Body of pancreas (tissue), 4 donors: ENCODE data around the gene PPFIA4. TPM values are rescaled to one million over a fixed set of nuclear protein-coding genes. Genes with fewer than 3 reads are reported as not detected.

Experiments used
- ATAC-seq: fragments of 150-250 bp; one replicate; pipeline ENCODE4 v1.9.1; 2016
- DNase-seq, 4 donors: peaks; one replicate each; pipeline ENCODE4 v3.0.0-alpha.2; 2019
- H3K27ac ChIP-seq, 4 donors: fragments of 200-600 bp; sonication (generic); 1 replicate in 3 of 4; 2 replicates in 1 of 4; pipeline versions ENCODE4 v1.5.1 to v1.6.1; 2016 to 2019; ENCODE audit warnings: mild to moderate bottlenecking in 1 of 4, mixed read lengths in 1 of 4, moderate library complexity in 1 of 4
- H3K27me3 ChIP-seq, 2 donors: fragments of 200-600 bp; sonication (generic); one replicate each; pipeline ENCODE4 v1.6.0; 2016; ENCODE audit warnings: mild to moderate bottlenecking in 1 of 2
- H3K36me3 ChIP-seq, 2 donors: fragments of 200-600 bp; sonication (generic); replicated peaks in 1 of 2; 2 replicates each; pipeline ENCODE4 v1.5.1; 2016; ENCODE audit warnings: low read depth in 2 of 2; ENCODE audit not compliant: insufficient read depth in 1 of 2
- H3K4me1 ChIP-seq: fragments of 200-600 bp; sonication (generic); one replicate; pipeline ENCODE4 v1.6.0; 2016
- H3K4me3 ChIP-seq, 2 donors: fragments of 200-600 bp; sonication (generic); 1 replicate in 1 of 2; 2 replicates in 1 of 2; pipeline ENCODE4 v1.5.1; 2016 to 2019
- H3K9me3 ChIP-seq, 3 donors: fragments of 200-600 bp; sonication (generic); 1 replicate in 2 of 3; 2 replicates in 1 of 3; pipeline ENCODE4 v1.5.1; 2016
- CTCF ChIP-seq, 7 experiments: fragments of 450-650 bp in 4 of 7; fragments of 200-600 bp in 3 of 7; sonication (generic) in 3 of 7; IDR thresholded peaks; one replicate each; pipeline ENCODE4 v1.5.1; 2016 to 2019; ENCODE audit warnings: antibody characterized with exemption in 7 of 7
- POLR2A ChIP-seq, 3 donors: fragments of 450-650 bp; IDR thresholded peaks; one replicate each; pipeline ENCODE4 v1.6.1; 2016; ENCODE audit warnings: antibody characterized with exemption in 3 of 3, mild to moderate bottlenecking in 2 of 3
- WGBS, 2 donors: methylation state at CpG; one replicate each; pipeline ENCODE4 v1.1.5; 2017; 5-methylcytosine and 5-hydroxymethylcytosine counted together
- intact Hi-C: fragments of 100-400 bp; cut with DNase I; formaldehyde crosslinking; loops from one replicate; pipeline ENCODE4 v1.15.1; 2023
- total RNA-seq, 2 donors: library from RNA; depleted of rRNA; stranded (reverse); fragments of >200 nt; gene quantifications; one replicate each; pipeline ENCODE4 v1.1.0, GENCODE V29; 2016

Gene PPFIA4
- total RNA-seq, 2 donors from 2014 or later = not detected

GRCh38 chr1:203116091-203116820 is 90.0 kb downstream of the PPFIA4 start:
- DNase-seq = no peak
- peaks cover 7% of the 10 kb centered on the region for H3K4me1 ChIP-seq
- WGBS, 2 donors = 37 to 46% methylated on average over 9 to 10 of the region's 10 CpGs
- H3K27me3 ChIP-seq = no peaks in the 10 kb centered on the region
- H3K4me3 ChIP-seq = no peak overlapping the region
- no peak for ATAC-seq
- H3K27ac ChIP-seq = no peak overlapping the region
- H3K9me3 ChIP-seq = no peaks in the 10 kb centered on the region
- intact Hi-C loops = loop anchor here (2.0 to 5.0 kb wide), 2 partner anchors 56 to 99 kb away; no protein-coding TSS in a partner anchor
- TF ChIP-seq CTCF (IDR thresholded peaks at IDR 0.05) = no peak
- no peak for TF ChIP-seq POLR2A (IDR thresholded peaks at IDR 0.05)
- H3K36me3 ChIP-seq = no peaks in the 10 kb centered on the region

GRCh38 chr1:203117611-203118575 is 91.6 kb downstream of the PPFIA4 start:
- Histone ChIP-seq H3K4me1 (peaks cover 7% of the 10 kb centered on the region), H3K36me3 (no peaks in the 10 kb centered on the region), H3K4me3 (no peak overlapping the region), H3K9me3 (no peaks in the 10 kb centered on the region), H3K27me3 (no peaks in the 10 kb centered on the region), H3K27ac (no peak overlapping the region)
- intact Hi-C loops = loop anchor here (2.0 to 5.0 kb wide), 2 partner anchors 54 to 97 kb away; no protein-coding TSS in a partner anchor
- TF ChIP-seq CTCF (IDR thresholded peaks at IDR 0.05) (peak; percentile 77 to 92 (median 86)), POLR2A (IDR thresholded peaks at IDR 0.05) (no peak)
- 7 to 16% methylated on average over 23 to 35 of the region's 35 CpGs for WGBS, 2 donors
- peak; percentile 92 for ATAC-seq
- peak; percentile 75 to 82 (median 78) for DNase-seq

GRCh38 chr1:203120325-203121153 is 94.2 kb downstream of the PPFIA4 start:
- TF ChIP-seq CTCF (IDR thresholded peaks at IDR 0.05) (no peak), POLR2A (IDR thresholded peaks at IDR 0.05) (no peak)
- intact Hi-C loops = no loop called here
- no peak overlapping the region for H3K4me3 ChIP-seq
- 58 to 69% methylated on average over 3 to 7 of the region's 7 CpGs for WGBS, 2 donors
- DNase-seq (no peak), ATAC-seq (no peak)
- no peaks in the 10 kb centered on the region for H3K36me3 ChIP-seq
- H3K9me3 ChIP-seq = no peaks in the 10 kb centered on the region
- no peaks in the 10 kb centered on the region for H3K27me3 ChIP-seq
- peaks cover 14% of the 10 kb centered on the region for H3K4me1 ChIP-seq
- H3K27ac ChIP-seq = no peak overlapping the region

DNA sequence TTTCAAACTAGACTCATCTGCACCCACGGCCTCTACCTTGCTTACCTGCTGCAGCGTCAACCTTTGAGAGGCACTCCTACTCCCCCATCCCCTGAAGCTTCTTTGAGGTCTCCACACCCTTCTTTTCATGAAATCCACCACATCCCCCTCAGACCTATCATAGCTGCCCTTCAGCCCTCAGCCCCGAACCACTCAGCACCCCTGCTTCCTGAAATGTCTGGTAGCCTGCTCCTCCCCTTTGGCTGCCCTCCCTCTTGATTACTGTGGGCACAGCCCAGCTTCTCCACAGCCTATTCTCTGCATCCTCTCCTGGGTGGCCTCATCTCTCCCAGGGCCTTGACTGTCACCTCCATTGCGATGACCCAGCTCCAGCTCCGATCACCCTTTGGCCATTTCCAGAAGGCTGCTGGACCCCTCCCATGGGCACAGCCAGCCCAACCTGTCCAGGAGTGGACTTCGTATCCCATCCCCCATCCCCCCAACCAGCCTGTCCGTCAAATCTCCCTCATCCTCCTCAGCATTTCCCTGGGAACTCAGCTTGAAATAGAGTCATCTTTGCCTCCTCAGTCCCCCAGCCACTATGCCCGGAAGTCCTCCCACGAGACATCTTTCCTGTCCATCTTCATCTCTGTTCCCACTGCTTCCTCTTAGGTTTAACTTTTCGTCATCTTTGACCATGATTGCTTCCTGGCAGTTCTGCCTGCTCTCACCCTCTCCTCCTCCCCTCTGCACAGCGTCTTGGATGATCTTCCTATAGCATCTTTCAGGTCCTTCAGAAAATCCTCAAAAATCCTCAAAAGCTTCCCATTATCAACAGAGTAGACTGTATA is 95.1 kb downstream of the PPFIA4 start:
- no peak for DNase-seq
- Histone ChIP-seq H3K36me3 (no peaks in the 10 kb centered on the region), H3K4me1 (peaks cover 21% of the 10 kb centered on the region), H3K9me3 (no peaks in the 10 kb centered on the region), H3K4me3 (no peak overlapping the region), H3K27ac (no peak overlapping the region), H3K27me3 (no peaks in the 10 kb centered on the region)
- TF ChIP-seq POLR2A (IDR thresholded peaks at IDR 0.05) (no peak), CTCF (IDR thresholded peaks at IDR 0.05) (no peak)
- intact Hi-C loops = no loop called here
- ATAC-seq = no peak
- WGBS, 2 donors = 60 to 62% methylated on average over 11 of the region's 11 CpGs
